ENCODE measurements around the gene KLRK1. TPM values are rescaled to one million over a fixed set of nuclear protein-coding genes. Genes with fewer than 3 reads are reported as not detected.
"Not testable (repeated sequence)": the region's sequence is repeated elsewhere in the genome, so short reads cannot be mapped to it uniquely, and the experiment has no call there.

KLRK1 gene
- total RNA-seq, 3 donors from 2014 or later = 19.4 to 57.0 (median 55.4) TPM

- ATAC-seq (peak; percentile 44 to 61), DNase-seq (no peak)
- peak overlapping the region; percentile 16 for H3K4me3 Mint-ChIP-seq
These were observed 7.5 kb upstream of the KLRK1 start for GRCh38 chr12:10397296-10397695.

GRCh38 chr12:10396176-10396575 is 6.3 kb upstream of the KLRK1 start:
- not testable (repeated sequence) for H3K9me3 Mint-ChIP-seq; ATAC-seq; H3K4me3 Mint-ChIP-seq; H3K36me3 Mint-ChIP-seq (ENCODE audit: insufficient read depth); DNase-seq
- peaks cover 15% of the 10 kb centered on the region for H3K27me3 Mint-ChIP-seq (ENCODE audit: low read depth)
- peaks cover 24% of the 10 kb centered on the region for H3K4me1 Mint-ChIP-seq (ENCODE audit: low read depth)

More at GRCh38 chr12:10397296-10397695, 7.5 kb upstream of the KLRK1 start:
- Mint-ChIP-seq H3K4me1 (ENCODE audit: low read depth) (peaks cover 19% of the 10 kb centered on the region), H3K36me3 (ENCODE audit: insufficient read depth) (no peaks in the 10 kb centered on the region), H3K9me3 (no peaks in the 10 kb centered on the region), H3K27me3 (ENCODE audit: low read depth) (peaks cover 15% of the 10 kb centered on the region)

GRCh38 chr12:10395390-10395998 is 5.7 kb upstream of the KLRK1 start:
- no peaks in the 10 kb centered on the region for H3K9me3 Mint-ChIP-seq
- peak overlapping the region; percentile 47 for H3K4me3 Mint-ChIP-seq
- H3K4me1 Mint-ChIP-seq (ENCODE audit: low read depth) = peaks cover 24% of the 10 kb centered on the region
- no peaks in the 10 kb centered on the region for H3K36me3 Mint-ChIP-seq (ENCODE audit: insufficient read depth)
- peak; percentile 51 to 54 for ATAC-seq
- DNase-seq = no peak
- H3K27me3 Mint-ChIP-seq (ENCODE audit: low read depth) = peaks cover 13% of the 10 kb centered on the region

- H3K4me3 Mint-ChIP-seq = peak overlapping the region; percentile 44
These were observed 4.8 kb upstream of the KLRK1 start for GRCh38 chr12:10394531-10395152.

GRCh38 chr12:10393291-10393690 is 3.5 kb upstream of the KLRK1 start:
- Mint-ChIP-seq H3K4me3 (no peak overlapping the region), H3K27me3 (ENCODE audit: low read depth) (peaks cover 13% of the 10 kb centered on the region), H3K9me3 (no peaks in the 10 kb centered on the region), H3K36me3 (ENCODE audit: insufficient read depth) (no peaks in the 10 kb centered on the region), H3K4me1 (ENCODE audit: low read depth) (peaks cover 24% of the 10 kb centered on the region)
- no peak for DNase-seq
- ATAC-seq = no peak

More at GRCh38 chr12:10394531-10395152, 4.8 kb upstream of the KLRK1 start:
- H3K36me3 Mint-ChIP-seq (ENCODE audit: insufficient read depth); DNase-seq; H3K9me3 Mint-ChIP-seq: not testable (repeated sequence)
- H3K27me3 Mint-ChIP-seq (ENCODE audit: low read depth) = peaks cover 13% of the 10 kb centered on the region
- ATAC-seq = peak; percentile 56 to 58
- H3K4me1 Mint-ChIP-seq (ENCODE audit: low read depth) = peaks cover 27% of the 10 kb centered on the region

- no peak for DNase-seq
These were observed 2.6 kb upstream of the KLRK1 start for GRCh38 chr12:10392394-10392930.

GRCh38 chr12:10390991-10391390 is 1.1 kb upstream of the KLRK1 start:
- ATAC-seq; H3K36me3 Mint-ChIP-seq (ENCODE audit: insufficient read depth); H3K9me3 Mint-ChIP-seq; DNase-seq; H3K4me3 Mint-ChIP-seq: not testable (repeated sequence)
- peaks cover 12% of the 10 kb centered on the region for H3K27me3 Mint-ChIP-seq (ENCODE audit: low read depth)
- H3K4me1 Mint-ChIP-seq (ENCODE audit: low read depth) = peaks cover 22% of the 10 kb centered on the region

More at GRCh38 chr12:10392394-10392930, 2.6 kb upstream of the KLRK1 start:
- no peaks in the 10 kb centered on the region for H3K9me3 Mint-ChIP-seq
- H3K4me3 Mint-ChIP-seq = peak overlapping the region; percentile 19
- H3K4me1 Mint-ChIP-seq (ENCODE audit: low read depth) = peaks cover 22% of the 10 kb centered on the region
- peaks cover 12% of the 10 kb centered on the region for H3K27me3 Mint-ChIP-seq (ENCODE audit: low read depth)
- no peaks in the 10 kb centered on the region for H3K36me3 Mint-ChIP-seq (ENCODE audit: insufficient read depth)
- peak in 1 of 2 donors; percentile 26 for ATAC-seq

- peaks cover 11% of the 10 kb centered on the region for H3K27me3 Mint-ChIP-seq (ENCODE audit: low read depth)
- H3K4me1 Mint-ChIP-seq (ENCODE audit: low read depth) = peaks cover 14% of the 10 kb centered on the region
- DNase-seq (no peak), ATAC-seq (no peak)
- no peaks in the 10 kb centered on the region for H3K36me3 Mint-ChIP-seq (ENCODE audit: insufficient read depth)
- no peaks in the 10 kb centered on the region for H3K9me3 Mint-ChIP-seq
- H3K4me3 Mint-ChIP-seq = peak overlapping the region; percentile 81
These were observed 1.0 kb downstream of the KLRK1 start for GRCh38 chr12:10388624-10389413.

GRCh38 chr12:10387498-10387897 is 2.3 kb downstream of the KLRK1 start:
- Mint-ChIP-seq H3K4me3 (peak overlapping the region; percentile 65), H3K4me1 (ENCODE audit: low read depth) (peaks cover 12% of the 10 kb centered on the region), H3K27me3 (ENCODE audit: low read depth) (peaks cover 14% of the 10 kb centered on the region)
- H3K36me3 Mint-ChIP-seq (ENCODE audit: insufficient read depth); ATAC-seq; H3K9me3 Mint-ChIP-seq; DNase-seq: not testable (repeated sequence)

GRCh38 chr12:10386857-10387256 is 3.0 kb downstream of the KLRK1 start:
- no peak for DNase-seq
- peak overlapping the region; percentile 37 for H3K4me3 Mint-ChIP-seq
- H3K9me3 Mint-ChIP-seq = no peaks in the 10 kb centered on the region
- no peaks in the 10 kb centered on the region for H3K36me3 Mint-ChIP-seq (ENCODE audit: insufficient read depth)
- peaks cover 14% of the 10 kb centered on the region for H3K27me3 Mint-ChIP-seq (ENCODE audit: low read depth)
- peaks cover 8% of the 10 kb centered on the region for H3K4me1 Mint-ChIP-seq (ENCODE audit: low read depth)
- peak in 1 of 2 donors; percentile 18 for ATAC-seq

- H3K4me1 Mint-ChIP-seq (ENCODE audit: low read depth) = peaks cover 11% of the 10 kb centered on the region
- ATAC-seq = peak; percentile 48 to 60
- no peaks in the 10 kb centered on the region for H3K36me3 Mint-ChIP-seq (ENCODE audit: insufficient read depth)
- H3K27me3 Mint-ChIP-seq (ENCODE audit: low read depth) = peaks cover 19% of the 10 kb centered on the region
- DNase-seq = no peak
- peak overlapping the region; percentile 61 for H3K4me3 Mint-ChIP-seq
- H3K9me3 Mint-ChIP-seq = no peaks in the 10 kb centered on the region
These were observed 4.7 kb downstream of the KLRK1 start for GRCh38 chr12:10385166-10385613.

- H3K4me1 Mint-ChIP-seq (ENCODE audit: low read depth) = peaks cover 8% of the 10 kb centered on the region
- H3K36me3 Mint-ChIP-seq (ENCODE audit: insufficient read depth) = no peaks in the 10 kb centered on the region
- H3K9me3 Mint-ChIP-seq = no peaks in the 10 kb centered on the region
- peaks cover 15% of the 10 kb centered on the region for H3K27me3 Mint-ChIP-seq (ENCODE audit: low read depth)
- DNase-seq = no peak
- ATAC-seq = no peak
- peak overlapping the region; percentile 61 for H3K4me3 Mint-ChIP-seq
These were observed 5.7 kb downstream of the KLRK1 start for GRCh38 chr12:10384191-10384590.

- no peaks in the 10 kb centered on the region for H3K36me3 Mint-ChIP-seq (ENCODE audit: insufficient read depth)
- H3K9me3 Mint-ChIP-seq = no peaks in the 10 kb centered on the region
- H3K4me3 Mint-ChIP-seq = peak overlapping the region; percentile 59
- peaks cover 12% of the 10 kb centered on the region for H3K27me3 Mint-ChIP-seq (ENCODE audit: low read depth)
- H3K4me1 Mint-ChIP-seq (ENCODE audit: low read depth) = peaks cover 11% of the 10 kb centered on the region
- ATAC-seq (peak in 1 of 2 donors; percentile 21), DNase-seq (no peak)
These were observed 7.8 kb downstream of the KLRK1 start for GRCh38 chr12:10381928-10382628.

- peak; percentile 83 to 85 for ATAC-seq
- H3K9me3 Mint-ChIP-seq; H3K27me3 Mint-ChIP-seq (ENCODE audit: low read depth); DNase-seq; H3K4me3 Mint-ChIP-seq; H3K36me3 Mint-ChIP-seq (ENCODE audit: insufficient read depth): not testable (repeated sequence)
- peaks cover 21% of the 10 kb centered on the region for H3K4me1 Mint-ChIP-seq (ENCODE audit: low read depth)
These were observed 11.1 kb downstream of the KLRK1 start for GRCh38 chr12:10378737-10379136.

All from activated T-cell treated with anti-CD3 and anti-CD28 coated beads, Interleukin-2, amount 50 U/mL, for 4 hours (primary cell).